ENCODE results near the gene C1orf21. TPM values are rescaled to one million over a fixed set of nuclear protein-coding genes. Genes with fewer than 3 reads are reported as not detected.

C1orf21 gene
- total and polyA plus RNA-seq, 2 donors (not counting 3 experiments of a cell fraction or from before 2014, with no cell fraction given): 0.79 to 8.5 TPM

DNA sequence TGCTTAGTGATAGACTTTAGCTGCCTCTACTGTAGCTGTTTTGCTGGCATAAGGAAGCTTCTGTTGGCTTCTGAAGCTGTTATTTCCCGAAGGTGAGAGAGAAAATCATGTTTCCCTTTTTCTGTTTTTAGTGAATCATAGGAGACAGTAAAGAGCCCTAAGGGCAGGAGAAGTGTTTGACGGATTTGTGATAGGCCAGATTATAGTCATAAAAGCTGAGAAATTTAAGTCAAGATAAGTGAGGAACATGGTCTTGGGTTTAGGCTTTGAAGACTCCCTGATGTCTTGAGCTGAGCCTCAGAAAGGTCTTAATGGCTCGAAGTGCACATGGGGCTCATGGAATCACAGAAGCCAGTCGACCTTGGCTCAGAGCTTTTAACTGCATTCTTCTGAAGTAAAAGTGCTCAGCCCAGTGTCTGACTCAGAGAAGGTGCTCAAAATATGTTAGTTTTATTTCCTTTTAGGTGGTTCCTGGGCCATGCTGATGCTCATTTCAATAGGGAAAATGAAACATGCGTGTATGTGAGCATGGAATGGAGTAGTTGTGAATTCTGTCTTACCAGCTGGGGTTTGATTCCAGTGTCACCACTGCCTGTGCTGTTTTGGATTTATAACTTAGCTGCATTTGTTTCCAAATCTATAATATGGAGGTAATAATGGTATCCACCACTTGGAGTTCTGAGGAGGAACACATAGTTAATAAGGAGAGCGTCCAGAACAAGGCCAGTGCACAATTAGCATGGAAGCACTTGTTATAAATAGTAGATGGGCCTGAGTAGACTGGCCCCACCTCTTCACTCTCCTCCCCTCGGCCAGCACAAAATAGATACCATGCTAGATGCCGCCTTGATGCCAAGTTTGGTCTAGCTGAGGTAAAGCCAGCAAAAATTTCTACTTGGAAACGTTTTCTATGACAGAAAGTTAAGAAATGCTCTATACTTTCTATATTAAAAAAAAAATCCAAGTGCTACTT lies 99.2 kb downstream of the C1orf21 start:
- Histone ChIP-seq H3K4me3 (replicated peaks in 1 of 3; ENCODE audit: insufficient read depth in 1 of 3, low read depth in 1 of 3, low read length in 3 of 3) (no peak overlapping the region), H3K79me2 (ENCODE audit: control insufficient read depth, insufficient read depth, low read length) (no peaks in the 10 kb centered on the region), H3K4me1 (ENCODE audit: control insufficient read depth, extremely low read depth, insufficient read depth, low read length) (no peaks in the 10 kb centered on the region), H3K27me3 (ENCODE audit: control insufficient read depth in 2 of 2, insufficient read depth in 2 of 2, low read length in 2 of 2) (no peaks in the 10 kb centered on the region), H3K9ac (replicated peaks; ENCODE audit: extremely low read depth, insufficient read depth, low read length) (no peak overlapping the region), H3K9me1 (replicated peaks; ENCODE audit: control insufficient read depth, extremely low read depth, insufficient read depth, low read length) (no peaks in the 10 kb centered on the region), H2AFZ (ENCODE audit: low read depth, low read length) (no peak overlapping the region), H4K20me1 (replicated peaks; ENCODE audit: control insufficient read depth, extremely low read depth, insufficient read depth, low read length) (no peaks in the 10 kb centered on the region), H3K27ac (ENCODE audit: insufficient read depth, low read depth, low read length) (no peak overlapping the region), H3K9me3 (replicated peaks; ENCODE audit: control insufficient read depth, insufficient read depth, low read length) (no peaks in the 10 kb centered on the region), H3K4me2 (ENCODE audit: insufficient read depth, low read length) (no peak overlapping the region), H3K36me3 (ENCODE audit: control insufficient read depth in 2 of 2, extremely low read depth in 1 of 2, insufficient read depth in 2 of 2, low read length in 2 of 2) (no peaks in the 10 kb centered on the region)
- no peak for TF ChIP-seq POLR2AphosphoS5 (IDR thresholded peaks at IDR 0.05; ENCODE audit: insufficient read depth, low read depth, low read length)
- no peak for TF ChIP-seq MAX (IDR thresholded peaks at IDR 0.05; ENCODE audit: insufficient read depth, insufficient read length)
- no peak for TF ChIP-seq GATA2 (IDR thresholded peaks at IDR 0.05; ENCODE audit: insufficient read depth, insufficient read length, low read depth, low read length)
- TF ChIP-seq JUN (IDR thresholded peaks at IDR 0.05; ENCODE audit: borderline replicate concordance, insufficient read depth, insufficient read length, low read depth): no peak
- TF ChIP-seq MYC (IDR thresholded peaks at IDR 0.05; ENCODE audit: low read depth, low read length): no peak
- TF ChIP-seq, protein P1, sequence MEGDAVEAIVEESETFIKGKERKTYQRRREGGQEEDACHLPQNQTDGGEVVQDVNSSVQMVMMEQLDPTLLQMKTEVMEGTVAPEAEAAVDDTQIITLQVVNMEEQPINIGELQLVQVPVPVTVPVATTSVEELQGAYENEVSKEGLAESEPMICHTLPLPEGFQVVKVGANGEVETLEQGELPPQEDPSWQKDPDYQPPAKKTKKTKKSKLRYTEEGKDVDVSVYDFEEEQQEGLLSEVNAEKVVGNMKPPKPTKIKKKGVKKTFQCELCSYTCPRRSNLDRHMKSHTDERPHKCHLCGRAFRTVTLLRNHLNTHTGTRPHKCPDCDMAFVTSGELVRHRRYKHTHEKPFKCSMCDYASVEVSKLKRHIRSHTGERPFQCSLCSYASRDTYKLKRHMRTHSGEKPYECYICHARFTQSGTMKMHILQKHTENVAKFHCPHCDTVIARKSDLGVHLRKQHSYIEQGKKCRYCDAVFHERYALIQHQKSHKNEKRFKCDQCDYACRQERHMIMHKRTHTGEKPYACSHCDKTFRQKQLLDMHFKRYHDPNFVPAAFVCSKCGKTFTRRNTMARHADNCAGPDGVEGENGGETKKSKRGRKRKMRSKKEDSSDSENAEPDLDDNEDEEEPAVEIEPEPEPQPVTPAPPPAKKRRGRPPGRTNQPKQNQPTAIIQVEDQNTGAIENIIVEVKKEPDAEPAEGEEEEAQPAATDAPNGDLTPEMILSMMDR (IDR thresholded peaks at IDR 0.05; ENCODE audit: extremely low read depth in 1 of 2, insufficient read depth in 1 of 2, low read depth in 1 of 2, low read length in 2 of 2): no peak
- TF ChIP-seq FOS (IDR thresholded peaks at IDR 0.05; ENCODE audit: borderline replicate concordance, insufficient read depth, low read length): no peak
- no peak for TF ChIP-seq POLR2A (IDR thresholded peaks at IDR 0.05; ENCODE audit: low read depth, low read length)
- TF ChIP-seq EZH2 (IDR thresholded peaks at IDR 0.05; ENCODE audit: borderline replicate concordance, low read depth, low read length, severe bottlenecking): no peak
- no TSS peak for BruUV-seq (replicated peaks)
- intact Hi-C loops (cut with micrococcal nuclease): no loop called here
- CTCF ChIA-PET: interaction anchor here (0.6 kb wide), 1 partner anchor 97 kb away, joined by 3 read pairs; no protein-coding TSS in a partner anchor
- DNase-seq (ENCODE audit: low read depth, low spot score) (no peak), FAIRE-seq (no peak)
- dilution Hi-C loops (cut with MboI; ENCODE audit: extremely low pct_ligation_motif_present, low sequenced_read_pairs): no loop called here
- POLR2A ChIA-PET: no interaction called here
